ENCODE data around the gene PSMB7. TPM values are rescaled to one million over a fixed set of nuclear protein-coding genes. Genes with fewer than 3 reads are reported as not detected.
"Not testable (repeated sequence)": the region's sequence is repeated elsewhere in the genome, so short reads cannot be mapped to it uniquely, and the experiment has no call there.

PSMB7 gene
- total RNA-seq, 1 experiment from 2014 or later, result 259 TPM

DNA sequence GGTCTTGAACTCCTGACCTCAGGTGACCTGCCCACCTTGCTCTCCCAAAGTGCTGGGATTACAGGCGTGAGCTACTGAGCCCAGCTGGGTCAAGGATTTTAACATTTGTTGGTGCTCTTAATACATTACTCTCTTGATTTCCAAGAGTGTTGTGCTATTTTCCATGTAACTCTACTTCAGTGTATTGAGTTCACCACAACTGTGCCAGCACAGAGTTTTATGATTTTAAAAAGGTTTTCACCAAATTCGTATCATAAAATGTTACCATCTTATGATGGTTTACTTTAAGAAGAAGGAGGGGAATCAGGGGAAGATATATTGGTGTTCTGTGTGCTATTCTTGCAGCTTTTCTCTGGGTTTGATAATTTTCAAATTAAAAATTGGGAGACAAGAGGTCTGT lies 28.4 kb upstream of the PSMB7 start:
- no peak for DNase-seq (ENCODE audit: low read depth)

DNA sequence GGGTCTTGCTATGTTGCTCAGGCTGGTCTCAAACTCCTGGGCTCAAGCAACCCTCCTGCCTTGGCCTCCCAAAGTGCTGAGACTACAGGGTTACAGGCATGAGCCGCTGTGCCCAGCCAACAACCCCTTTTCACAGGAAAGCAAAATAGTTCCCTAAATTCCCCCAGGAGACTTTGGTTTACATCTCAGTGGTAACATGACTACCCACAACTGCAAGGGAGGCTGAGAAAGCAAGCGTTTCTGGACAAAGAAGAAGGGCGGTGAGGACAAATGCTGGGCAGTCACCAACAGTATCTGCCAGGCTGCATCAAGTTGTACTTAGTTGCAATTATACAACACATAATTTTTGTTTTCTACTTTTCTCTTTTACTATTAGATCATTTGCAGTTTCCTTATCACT lies 27.6 kb upstream of the PSMB7 start:
- DNase-seq (ENCODE audit: low read depth), result no peak

DNA sequence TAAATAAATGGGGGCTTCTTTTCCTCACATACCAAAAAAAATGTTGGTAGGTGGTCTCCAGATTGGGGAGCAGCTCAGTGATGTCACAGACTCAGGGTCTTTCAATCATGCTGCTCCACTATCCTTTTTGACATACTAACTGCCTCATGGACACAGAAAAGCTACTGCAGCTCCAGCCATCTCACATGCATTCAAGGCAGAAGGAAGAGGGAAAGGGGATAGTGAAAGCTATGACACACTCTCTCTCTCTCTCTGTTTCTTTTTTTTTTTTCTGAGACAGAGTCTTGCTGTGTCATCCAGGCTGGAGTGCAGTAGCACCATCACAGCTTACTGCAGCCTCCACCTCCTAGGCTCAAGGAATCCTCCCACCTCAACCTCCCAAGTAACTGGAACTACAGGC lies 27.1 kb upstream of the PSMB7 start:
- DNase-seq (ENCODE audit: low read depth), result no peak

DNA sequence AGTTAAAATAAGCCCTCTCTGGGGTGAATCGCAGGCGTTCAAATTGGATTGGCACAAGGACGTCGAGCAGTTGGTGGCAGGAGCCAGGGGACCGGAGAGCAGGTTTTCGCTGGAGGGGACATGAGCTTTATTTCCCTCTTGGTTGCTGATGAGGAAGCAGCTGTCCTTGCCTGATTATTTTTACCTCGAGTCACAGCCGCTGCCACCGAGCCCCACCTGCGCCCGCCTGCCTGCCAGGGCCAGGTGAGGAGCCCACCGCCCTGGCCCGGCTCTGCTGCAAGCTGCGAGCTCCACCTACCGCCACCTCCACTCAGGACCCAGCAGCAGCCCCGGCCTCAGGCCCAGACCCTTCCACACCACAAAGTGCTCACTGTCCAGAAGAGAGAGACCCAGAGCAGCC lies 26.0 kb upstream of the PSMB7 start:
- DNase-seq (ENCODE audit: low read depth), result no peak

DNA sequence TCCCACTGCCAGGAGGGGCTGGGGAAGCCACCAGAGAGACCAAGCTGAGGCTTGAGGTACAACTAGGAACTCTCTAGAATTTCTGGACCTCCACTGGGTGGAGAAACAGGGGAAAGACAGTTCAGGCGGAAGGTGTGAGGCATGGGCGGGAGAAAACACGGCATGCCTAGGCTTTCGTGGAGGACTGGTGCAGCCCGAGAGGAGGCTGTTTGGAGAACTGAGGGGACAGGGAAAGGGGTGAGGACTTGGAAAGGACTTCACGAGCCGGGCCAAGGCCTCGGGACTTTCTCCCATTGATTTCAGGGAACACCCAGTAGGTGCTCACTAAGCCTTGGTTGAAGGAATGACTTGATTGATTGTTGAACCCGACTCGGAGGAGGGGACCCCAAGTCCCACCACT lies 25.5 kb upstream of the PSMB7 start:
- no peak for DNase-seq (ENCODE audit: low read depth)

DNA sequence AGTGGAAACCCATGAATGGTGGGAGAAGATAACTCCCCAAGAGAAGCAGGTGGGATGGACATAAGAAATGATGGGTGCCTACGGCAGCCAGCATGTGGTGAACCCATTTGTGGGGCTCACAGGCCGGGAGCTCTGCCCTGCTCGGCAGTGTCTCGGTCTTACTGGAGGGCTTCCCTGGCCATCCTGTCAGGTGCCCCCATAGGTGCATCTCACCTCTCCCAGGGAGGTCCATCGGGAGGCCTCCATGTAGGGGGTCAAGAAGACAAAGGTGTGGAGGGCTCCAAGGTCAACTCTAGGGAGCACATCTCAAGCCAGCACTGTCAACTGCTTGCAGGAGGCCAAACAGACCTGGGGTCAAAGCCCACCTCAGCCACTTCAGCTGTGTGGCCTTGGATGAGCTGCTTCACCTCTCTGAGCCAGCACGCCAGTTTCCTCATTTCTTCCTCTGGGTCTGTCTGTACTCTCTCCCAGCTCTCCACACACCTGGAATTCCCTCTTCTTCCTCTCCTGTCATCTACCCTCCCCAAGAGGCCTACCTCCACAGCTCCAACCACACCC lies 24.5 kb upstream of the PSMB7 start:
- no peak for DNase-seq (ENCODE audit: low read depth)

DNA sequence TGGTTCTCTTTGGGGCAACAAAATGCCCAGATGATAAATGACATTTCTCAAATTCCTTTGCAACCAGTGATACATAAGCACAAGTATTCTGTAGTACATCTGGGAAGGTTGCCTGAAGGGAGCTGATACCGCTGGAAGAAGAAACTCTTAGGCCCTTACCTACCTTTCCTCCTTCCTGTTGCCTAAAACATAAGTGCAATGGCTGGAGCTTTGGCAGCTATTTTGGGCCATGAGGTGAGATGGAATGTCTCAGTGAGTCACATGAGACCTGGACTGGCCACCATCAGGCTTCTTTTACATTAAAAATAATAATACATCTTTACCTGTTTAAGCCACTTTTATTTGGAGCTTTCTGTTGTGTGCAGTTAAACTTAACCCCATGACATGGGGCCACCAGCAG lies 23.8 kb upstream of the PSMB7 start:
- no peak for DNase-seq (ENCODE audit: low read depth)

DNA sequence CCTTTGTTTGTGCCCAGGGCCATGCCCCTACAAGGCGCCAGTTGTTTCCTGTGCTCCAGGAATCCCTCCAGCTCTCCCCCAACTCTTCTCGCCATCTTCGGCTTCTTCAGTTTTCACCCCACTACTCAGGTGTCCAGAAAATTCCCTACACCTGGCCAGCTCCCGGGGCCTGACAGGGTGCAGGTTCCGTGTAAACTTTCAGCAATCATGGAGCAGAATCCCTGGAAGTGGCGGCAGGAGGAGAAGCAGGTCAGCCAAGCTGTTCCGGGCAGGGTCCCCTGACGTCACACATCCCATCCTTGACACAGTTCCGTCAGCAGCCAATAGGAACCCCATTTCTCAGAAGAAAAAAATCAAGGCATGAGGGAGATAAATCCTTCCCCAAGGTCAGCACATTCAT lies 22.8 kb upstream of the PSMB7 start:
- DNase-seq (ENCODE audit: low read depth), result no peak

DNA sequence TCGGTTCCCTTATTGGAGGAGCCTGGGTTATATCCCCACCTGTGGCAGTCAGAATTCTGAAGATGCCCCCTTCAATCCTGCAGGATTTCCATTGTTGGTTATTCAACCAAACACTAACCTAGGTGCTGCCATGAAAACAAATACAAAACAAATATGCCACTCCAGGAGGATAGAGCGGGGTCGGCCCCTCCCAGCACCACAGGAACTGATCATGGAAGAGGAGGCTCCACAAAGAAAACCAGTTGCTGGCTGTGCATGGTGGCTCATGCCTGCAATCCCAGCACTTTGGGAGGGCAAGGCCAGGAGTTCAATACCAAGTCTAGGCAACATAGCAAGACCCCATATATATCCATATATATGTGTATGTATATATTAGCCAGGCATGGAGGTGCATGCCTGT lies 21.8 kb upstream of the PSMB7 start:
- no peak for DNase-seq (ENCODE audit: low read depth)

DNA sequence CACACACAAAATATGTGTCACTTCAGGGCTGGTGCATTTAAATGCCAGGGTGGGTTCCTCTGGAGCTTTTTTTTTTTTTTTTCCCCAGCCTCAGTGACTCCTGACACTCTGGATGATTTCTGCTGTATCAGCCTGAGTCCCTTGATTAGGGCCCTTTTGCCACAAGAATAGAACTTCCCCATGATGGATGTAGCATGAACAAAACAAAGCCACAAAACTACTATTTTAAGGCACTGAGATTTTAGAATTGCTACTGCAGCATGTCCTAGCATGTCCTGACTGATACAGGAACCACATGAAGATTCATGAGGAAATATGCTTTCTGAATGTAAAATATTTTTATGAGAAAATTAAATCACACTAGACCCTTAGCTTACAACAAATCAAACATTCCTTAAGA lies 21.1 kb upstream of the PSMB7 start:
- no peak for DNase-seq (ENCODE audit: low read depth)

DNA sequence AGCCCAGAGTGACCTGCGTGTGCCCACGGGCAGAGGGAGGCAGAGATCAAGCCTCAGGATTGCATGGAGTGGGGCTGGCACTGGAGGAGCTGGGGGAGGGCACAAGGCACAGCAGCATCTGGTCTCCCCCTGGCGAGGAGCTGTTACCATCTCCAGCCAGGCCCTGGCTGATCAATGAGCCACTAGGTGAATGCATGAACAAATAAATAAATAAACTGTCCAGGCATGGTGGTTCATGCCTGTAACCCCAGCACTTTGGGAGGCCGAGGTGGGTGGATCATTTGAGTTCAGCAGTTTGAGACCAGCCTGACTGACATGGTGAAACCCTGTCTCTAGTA lies 14.3 kb upstream of the PSMB7 start:
- DNase-seq (ENCODE audit: low read depth), result peak; percentile 24

DNA sequence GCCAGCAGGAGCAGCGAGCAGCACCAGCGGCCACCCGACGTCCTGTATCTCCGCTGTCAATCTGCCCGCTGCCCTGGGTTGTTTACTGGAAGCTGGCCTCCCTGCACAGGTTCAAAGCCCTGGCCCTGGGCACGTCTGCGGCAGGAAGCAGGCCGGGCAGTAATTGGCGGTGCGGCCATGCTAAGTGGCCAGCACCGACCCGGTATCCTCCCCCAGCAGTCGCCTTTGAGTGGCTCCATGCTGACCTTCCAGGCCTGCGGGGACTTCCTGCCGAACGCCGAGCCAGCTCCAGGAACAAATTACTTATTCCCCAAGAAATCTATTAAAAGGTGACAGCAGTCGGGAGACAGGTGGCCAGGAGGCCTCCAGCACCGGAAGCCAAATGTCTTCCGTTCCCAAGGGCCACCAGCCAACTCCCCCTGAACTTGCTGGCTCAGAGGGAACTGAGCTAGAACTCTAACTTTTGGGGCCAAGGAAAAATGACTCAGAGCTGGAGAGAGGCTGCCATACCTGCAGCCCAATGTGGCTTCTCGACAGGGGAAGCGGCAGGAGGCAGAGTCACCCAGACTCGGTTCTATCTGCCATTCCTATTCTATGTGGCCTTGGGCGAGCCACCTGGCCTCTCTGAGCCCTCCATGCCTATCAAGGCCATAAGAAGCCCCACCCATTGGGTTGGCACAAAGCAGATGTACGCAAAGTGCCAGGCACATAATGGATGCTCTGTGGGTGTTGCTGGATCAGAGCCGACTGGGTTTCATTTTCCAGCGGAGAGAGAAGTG lies 13.7 kb upstream of the PSMB7 start:
- DNase-seq (ENCODE audit: low read depth), result peak; percentile 21

DNA sequence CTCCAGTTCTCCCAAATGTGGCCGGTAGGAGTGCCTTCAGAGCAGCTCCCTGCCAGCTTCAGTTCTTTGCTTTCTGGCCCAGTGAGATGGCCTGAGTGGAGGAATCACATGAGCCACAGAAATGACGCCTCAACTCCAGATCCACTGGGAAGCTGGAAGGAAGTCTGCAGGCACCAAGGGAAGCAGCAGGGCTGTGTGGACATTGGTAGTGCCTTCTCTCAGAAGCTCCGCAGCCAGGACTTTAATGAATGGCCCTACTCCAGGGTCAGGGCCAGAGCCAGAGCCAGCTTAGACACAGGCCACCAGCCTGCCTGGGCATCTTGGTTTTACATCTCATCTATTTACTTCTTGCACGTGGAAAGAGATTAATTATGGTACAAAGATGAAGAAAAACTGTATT lies 12.0 kb upstream of the PSMB7 start:
- no peak for DNase-seq (ENCODE audit: low read depth)

DNA sequence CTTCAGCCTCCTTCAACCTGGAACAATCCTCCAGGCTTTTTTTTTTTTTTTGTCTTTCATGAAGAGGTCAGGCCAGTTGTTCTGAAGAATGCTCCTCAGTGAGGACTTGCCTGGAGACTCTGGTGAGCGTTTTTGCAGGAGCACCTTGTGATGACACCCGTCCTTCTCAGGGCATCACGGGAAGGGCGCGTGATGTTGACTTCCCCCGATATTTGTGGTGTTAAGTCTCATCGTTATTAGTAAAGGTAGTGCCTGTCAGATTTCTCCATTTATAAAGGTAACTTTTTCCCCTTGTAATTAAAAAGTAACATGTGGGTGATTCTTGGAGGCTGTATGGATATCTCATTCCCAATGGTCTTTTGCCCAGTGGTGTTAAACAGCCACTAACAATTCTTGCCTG lies 11.1 kb upstream of the PSMB7 start:
- no peak for DNase-seq (ENCODE audit: low read depth)

DNA sequence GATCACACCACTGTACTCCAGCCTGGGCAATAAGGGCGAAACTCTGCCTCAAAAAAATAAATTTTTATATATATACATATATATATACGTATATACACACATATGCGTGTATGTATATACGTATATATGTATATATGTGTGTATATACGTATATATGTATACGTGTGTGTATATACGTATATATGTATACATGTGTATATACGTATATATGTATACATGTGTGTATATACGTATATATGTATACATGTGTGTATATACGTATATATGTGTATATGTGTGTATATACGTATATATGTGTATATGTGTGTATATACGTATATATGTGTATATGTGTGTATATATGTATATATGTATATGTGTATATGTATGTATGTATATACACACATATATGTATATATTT lies 10.5 kb upstream of the PSMB7 start:
- not testable (repeated sequence) for DNase-seq (ENCODE audit: low read depth)

DNA sequence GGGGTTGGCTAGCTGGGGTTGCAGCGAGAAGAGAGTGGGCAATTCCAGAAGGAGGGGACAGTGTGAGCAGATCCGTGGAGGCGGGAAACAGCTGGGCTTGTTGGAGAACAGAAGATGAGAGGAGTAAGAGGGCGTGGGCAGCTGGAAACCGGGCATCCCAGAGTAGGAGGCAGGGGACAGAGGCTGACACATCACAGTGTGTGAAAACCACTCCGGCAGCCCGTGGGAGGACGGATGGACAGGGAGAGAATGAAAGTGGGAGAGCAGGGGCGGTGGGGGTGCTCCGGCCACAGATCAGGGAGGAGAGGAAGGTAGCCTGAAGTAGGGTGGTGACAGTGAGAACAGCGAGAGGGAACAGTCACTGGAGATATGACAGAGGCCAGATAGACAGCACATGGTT lies 8.3 kb upstream of the PSMB7 start:
- no peak for DNase-seq (ENCODE audit: low read depth)

DNA sequence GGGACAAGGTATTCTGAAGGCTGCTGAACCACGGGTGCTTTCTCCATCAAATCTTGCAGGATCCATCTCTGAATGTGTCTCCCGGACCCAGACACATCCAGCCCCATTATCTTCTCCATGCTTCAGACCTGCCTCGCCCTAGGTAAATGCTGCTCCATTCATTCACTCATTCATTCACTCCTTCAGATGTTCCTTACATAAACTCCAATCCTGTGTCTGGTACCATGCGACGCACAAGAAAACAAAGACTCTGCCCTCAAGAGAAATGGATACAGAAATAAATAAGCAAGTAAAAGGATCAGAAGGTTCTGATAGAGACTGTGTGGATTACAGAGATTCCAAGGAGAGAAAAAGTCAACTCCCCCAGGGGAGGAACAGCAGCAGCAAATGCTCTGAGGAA lies 7.9 kb upstream of the PSMB7 start:
- no peak for DNase-seq (ENCODE audit: low read depth)

DNA sequence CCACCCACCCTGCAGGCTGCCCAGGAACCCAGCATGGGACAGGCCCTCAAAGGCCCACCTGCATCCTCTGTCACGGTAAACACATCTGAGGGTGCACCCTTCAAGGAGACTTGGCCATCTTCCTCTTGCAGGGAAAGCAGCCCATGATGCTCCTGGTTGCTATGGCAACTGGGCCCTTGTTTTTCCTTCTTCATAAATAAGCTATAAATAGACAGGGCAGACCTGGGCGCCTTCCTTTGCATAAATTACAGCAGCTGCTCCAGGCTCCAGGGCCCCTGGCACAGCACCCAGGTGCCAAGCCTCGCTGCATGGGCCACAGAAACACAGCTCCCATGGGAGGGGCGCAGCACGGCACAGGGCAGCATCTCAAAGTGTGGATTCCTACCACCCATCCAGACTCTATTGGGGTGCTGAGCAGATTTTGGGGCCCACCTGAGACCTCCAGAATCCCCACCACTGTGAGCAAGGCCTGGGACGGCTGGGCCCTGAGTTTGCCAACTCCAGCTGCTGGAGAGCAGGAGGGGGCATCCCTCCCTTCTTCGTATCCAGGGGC lies 5.8 kb upstream of the PSMB7 start:
- DNase-seq (ENCODE audit: low read depth), result no peak

DNA sequence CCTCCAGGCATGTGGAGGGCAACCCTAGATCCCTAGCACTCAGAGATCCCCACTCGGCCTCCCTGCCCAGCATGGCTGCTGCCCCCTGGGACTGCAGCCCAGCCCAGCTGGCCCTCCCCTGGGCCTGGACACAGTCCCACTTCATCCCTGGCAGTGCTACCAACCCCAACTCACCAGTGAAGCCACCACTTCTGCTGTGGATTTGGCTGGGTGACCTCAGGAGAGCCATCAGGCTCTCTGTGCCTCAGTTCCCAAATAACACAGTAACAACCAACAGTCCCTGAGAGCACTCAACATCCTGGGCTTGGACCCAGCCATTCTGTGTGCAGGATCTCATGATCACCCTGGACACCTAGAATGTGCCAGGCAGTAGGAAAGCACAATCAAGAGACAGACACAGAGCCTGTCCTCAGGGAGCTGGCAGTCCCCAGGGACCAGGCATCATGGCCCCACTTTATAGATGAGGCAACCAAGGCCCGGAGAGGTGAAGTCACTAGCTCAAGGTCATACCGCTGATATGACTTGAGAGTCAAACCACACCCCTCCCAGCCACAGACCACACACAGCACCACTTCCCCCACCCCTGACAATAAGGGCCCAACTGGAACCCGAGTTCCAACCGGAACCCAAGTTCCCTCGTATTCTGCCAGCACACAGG lies 4.7 kb upstream of the PSMB7 start:
- DNase-seq (ENCODE audit: low read depth), result no peak

DNA sequence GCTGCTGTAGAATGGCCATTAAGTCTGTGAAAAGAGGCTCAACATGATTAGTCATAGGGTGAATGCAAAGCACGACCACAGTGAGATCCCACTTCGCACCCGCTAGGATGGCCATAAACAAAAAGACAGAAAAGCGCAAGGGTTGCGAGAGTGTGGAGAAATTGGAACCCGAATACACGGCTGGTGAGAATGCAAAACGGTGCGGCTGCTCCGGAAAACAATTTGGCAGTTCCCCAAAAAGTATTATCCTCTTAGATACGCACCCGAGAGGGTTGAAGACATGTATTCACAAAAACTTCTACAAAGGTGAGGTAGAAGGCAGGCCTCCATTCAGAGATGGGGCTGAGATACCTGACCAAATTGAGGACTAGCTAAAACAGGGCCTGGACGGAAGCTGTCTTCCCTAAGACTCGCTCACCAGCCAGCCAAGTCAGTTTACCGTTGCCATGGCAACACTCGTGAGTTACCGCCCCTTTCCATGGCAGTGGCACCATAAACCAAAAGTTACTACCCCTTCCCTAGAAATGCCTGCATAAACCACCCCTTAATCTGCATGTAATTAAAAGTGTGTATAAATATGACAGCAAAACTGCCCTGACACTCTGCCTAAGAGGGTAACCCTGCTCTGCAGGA lies 726 bp upstream of the PSMB7 start:
- DNase-seq (ENCODE audit: low read depth), result no peak

DNA sequence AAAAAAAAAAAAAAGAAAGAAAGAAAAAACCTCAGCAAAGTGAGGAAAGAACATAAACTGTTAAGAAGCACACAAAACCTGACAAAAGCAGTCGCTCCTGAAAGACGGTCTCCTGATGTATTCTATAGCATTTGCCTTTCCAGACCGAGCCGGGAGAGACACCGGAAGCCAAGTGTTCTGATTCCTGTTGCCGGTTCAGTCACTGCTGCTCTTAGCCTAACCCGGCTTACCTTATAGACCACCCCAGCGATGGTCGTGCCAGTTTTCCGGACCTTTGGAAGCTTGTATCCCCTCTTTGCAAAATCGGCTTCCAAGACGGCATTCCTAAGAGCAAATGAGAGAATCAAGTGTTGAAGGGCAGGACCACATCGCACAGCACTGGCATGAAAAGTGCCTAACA lies 630 bp downstream of the PSMB7 start:
- no peak for DNase-seq (ENCODE audit: low read depth)

DNA sequence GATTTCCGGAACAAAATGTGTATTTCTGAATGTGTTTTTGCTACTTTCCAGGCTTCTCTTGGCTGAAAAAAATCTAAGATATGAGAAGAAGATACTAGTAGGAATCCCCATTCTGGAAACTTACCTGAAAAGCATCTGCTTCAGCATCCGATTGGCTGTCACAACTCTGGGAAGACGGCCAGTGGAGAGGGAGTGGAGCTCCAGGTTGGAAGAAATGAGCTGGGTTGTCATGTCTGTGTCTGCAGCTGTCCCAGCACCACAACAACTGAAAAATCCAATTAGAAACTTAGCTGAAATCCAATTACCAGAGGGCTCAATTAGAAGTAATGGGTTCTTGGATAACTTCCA lies 3.0 kb downstream of the PSMB7 start:
- no peak for DNase-seq (ENCODE audit: low read depth)

All from RPMI7951 (cell line).